LNCaP clone FGC (cell line): ENCODE data around the gene TXNDC16.
"Not testable (repeated sequence)": the region's sequence is repeated elsewhere in the genome, so short reads cannot be mapped to it uniquely, and the experiment has no call there.

Source experiments
- DNase-seq: peaks from one replicate; pipeline ENCODE4 v3.0.0-alpha.2; 2011; ENCODE audit warnings: low read depth
- H3K4me3 ChIP-seq: 2 replicates; pipeline ENCODE4 v1.5.1; 2011; ENCODE audit warnings: mild to moderate bottlenecking, low read depth, low read length, control low read depth
- TF ChIP-seq, protein P1 (sequence below): IDR thresholded peaks from 2 replicates; pipeline ENCODE4 v1.5.1; 2012; ENCODE audit warnings: mild to moderate bottlenecking; ENCODE audit not compliant: control insufficient read depth, insufficient read depth; ENCODE audit errors: extremely low read depth

TXNDC16 gene

GRCh38 chr14:52472728-52473127, 79.6 kb downstream of the TXNDC16 start:
- no peak for DNase-seq
- no peak overlapping the region for H3K4me3 ChIP-seq
- TF ChIP-seq, protein P1, sequence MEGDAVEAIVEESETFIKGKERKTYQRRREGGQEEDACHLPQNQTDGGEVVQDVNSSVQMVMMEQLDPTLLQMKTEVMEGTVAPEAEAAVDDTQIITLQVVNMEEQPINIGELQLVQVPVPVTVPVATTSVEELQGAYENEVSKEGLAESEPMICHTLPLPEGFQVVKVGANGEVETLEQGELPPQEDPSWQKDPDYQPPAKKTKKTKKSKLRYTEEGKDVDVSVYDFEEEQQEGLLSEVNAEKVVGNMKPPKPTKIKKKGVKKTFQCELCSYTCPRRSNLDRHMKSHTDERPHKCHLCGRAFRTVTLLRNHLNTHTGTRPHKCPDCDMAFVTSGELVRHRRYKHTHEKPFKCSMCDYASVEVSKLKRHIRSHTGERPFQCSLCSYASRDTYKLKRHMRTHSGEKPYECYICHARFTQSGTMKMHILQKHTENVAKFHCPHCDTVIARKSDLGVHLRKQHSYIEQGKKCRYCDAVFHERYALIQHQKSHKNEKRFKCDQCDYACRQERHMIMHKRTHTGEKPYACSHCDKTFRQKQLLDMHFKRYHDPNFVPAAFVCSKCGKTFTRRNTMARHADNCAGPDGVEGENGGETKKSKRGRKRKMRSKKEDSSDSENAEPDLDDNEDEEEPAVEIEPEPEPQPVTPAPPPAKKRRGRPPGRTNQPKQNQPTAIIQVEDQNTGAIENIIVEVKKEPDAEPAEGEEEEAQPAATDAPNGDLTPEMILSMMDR: no peak

- not testable (repeated sequence) for H3K4me3 ChIP-seq, DNase-seq
Measured at GRCh38 chr14:52472251-52472650, 80.1 kb downstream of the TXNDC16 start.

DNA sequence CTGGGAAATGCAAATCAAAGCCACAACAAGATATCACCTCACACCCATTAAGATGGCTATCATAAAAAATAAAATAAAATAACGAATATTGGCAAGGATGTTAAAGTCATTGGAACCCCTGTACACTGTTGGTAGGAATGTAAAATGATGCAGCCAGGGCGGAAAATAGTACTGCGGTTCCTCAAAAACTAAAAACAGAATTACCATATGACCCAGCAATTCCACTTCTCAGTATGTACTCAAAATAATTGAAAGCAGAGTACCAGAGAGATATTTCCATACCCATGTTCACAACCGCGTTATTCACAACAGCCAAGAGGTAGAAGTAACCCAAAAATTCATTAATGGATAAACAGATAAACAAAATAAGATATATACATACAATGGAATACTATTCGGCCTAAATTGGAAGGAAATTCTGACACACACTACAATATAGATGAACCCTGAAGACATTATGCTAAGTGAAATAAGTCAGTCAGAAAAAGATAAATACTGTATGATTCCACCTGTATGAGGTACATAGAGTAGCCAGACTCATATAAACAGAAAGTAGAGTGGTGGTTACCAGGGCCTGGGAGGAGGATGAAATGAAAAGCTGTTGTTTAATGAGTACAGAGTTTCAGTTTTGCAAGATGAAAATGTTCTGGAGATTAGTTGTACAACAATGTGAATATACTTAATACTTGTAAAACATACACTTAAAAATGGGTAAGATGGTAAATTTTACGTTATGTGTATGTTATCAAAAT, 84.6 kb downstream of the TXNDC16 start:
- no peak overlapping the region for H3K4me3 ChIP-seq
- TF ChIP-seq, protein P1: no peak
- DNase-seq: no peak

DNA sequence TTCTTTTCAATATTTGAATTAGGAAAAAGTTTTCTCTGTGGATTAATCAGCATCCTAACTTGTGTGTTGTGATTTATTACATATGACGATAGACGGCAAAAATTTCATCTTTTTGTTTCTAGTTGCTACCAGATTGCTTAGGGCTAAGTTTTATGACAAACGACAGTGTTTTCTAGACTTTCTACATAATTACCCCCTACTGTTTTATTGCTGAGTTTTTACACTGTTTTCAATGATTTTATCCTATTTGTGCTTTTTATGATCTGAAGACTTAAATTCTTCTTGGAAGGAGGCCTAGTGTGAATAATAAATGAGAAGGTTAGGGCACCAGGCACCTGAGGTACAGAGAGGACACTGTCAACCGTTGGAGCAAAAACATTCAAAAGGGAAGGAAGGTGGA, 88.1 kb downstream of the TXNDC16 start:
- TF ChIP-seq, protein P1: no peak
- DNase-seq: no peak
- H3K4me3 ChIP-seq: no peak overlapping the region

GRCh38 chr14:52463375-52463774, 88.9 kb downstream of the TXNDC16 start:
- DNase-seq: no peak
- TF ChIP-seq, protein P1: no peak
- H3K4me3 ChIP-seq: no peak overlapping the region

DNA sequence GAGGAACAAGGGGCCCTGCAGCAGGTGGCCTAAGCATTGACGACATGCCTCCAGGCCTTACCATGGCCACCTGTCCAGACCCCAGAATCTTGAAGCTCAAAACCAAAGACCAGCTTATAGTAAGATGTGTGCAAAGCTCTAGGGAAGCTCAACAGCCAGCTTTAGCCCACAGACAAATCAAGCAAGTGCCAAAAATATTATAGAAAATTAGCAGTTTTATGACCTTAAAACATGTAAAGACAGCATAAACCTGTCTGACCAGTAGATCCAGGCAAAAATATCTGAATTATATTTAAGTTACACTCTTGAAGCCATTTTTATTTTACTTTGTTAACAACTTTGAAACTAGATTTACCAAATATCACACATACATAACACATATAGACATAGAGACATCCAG, 90.6 kb downstream of the TXNDC16 start:
- H3K4me3 ChIP-seq: no peak overlapping the region
- no peak for DNase-seq
- TF ChIP-seq, protein P1: no peak

DNA sequence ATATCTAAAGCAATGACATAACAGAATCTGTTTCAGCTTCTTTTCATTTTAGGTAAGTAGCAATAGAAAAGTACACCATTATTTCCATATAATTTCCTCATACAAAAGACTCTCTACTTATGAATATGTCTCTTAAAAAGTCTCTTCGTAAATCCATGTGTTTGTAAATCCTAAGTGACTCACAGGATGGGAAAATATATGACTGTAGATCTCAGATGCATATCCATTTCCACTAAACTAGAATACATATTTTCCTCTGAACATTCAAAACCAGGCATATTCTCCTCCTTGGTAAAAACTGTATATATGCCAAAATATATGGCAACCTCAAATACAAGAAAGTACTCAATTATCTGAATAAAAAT, 93.6 kb downstream of the TXNDC16 start:
- TF ChIP-seq, protein P1: no peak
- H3K4me3 ChIP-seq: no peak overlapping the region
- no peak for DNase-seq
